NCI-H2081 (cell line): ENCODE results near the gene SIK2.
"Not testable (repeated sequence)": the region's sequence is repeated elsewhere in the genome, so short reads cannot be mapped to it uniquely, and the experiment has no call there.

Experiments
- DNase-seq, 2 experiments: peaks; one replicate each; lab custom pipeline; 2025; lab: John Stamatoyannopoulos, UW

SIK2 gene

DNA sequence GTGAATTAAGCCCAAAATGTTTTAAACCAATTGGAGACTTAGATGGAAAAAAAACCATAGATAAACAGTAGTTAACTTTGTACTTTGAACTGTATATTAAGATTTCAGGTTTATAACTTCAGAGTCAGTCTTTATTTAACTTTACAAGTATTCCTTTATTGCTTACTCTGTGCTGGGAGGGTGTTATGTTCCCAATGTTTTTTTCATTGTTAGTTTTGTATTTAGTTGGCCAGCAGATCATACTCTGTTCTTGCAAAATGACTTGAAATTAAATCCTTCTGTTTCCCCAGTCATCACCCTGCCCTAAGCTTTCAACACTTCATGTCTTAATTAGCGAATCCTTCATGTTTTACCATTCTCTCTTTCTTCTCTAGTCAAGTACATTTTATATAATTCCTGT is 25.3 kb downstream of the SIK2 start:
- no peak for DNase-seq

DNA sequence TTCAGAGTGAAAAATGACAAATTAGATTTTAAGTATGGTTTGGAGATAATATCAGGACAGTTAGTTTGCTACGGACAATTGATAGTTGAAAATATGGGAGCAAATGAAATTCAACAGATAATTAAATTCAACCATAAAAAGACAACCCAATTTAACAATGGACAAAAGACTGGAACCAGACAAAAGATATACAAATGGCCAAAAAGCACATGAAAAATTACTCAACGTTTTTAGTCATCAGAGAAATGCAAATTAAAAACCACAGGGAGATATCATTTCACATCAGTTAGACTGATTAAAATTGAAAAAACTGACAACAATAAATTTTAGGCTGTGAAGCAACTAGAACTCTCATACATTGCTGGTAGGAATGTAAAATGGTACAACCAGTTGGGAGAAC is 27.2 kb downstream of the SIK2 start:
- no peak for DNase-seq

DNA sequence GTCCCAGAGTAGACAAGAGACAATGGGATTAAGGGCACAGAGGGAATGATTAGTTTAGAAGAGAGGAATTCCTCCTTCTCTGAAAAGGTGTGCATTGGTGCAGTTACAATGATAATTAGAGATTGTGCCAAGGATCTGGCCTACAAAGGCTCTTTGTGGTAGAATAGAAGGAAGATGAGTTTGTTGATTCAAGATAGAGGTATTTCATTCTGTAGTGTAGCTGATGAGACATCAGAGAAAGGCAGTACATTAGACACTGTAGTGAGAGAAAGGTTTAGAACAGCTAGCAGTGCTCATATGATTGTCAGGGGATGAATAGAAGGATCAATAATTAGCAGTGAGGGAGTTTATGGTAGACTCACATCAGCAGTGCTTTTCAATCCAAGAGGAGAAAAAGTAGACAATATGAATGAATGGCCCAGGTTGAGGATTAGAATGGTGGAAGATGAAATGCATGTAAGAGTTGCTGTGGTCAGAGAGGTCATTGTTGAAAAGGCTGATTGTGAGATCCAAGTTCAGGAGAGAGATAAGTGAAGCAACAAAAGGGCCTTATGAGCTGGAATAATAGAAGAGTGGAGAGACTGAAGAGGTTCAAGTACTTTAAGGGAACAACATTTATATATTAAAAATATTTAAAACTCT is 28.9 kb downstream of the SIK2 start:
- DNase-seq, result no peak

DNA sequence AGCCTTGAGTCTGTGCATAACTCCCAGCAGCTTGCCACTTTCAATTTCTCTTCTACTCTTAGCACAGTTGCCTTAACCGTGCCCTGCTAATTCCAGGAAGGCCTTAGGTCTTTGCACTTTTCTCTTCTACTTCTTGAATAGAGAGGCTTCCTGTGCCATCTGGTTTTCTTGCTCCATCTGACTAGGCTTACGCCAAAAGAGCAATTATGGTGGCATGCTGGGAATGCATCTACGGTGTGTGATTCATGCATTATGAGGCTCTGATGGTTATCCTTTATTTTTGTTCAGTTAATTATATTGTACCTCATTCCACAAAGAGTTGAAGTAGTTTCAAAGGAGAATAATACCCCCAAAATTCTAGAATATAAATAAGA is 29.4 kb downstream of the SIK2 start:
- DNase-seq, result no peak

DNA sequence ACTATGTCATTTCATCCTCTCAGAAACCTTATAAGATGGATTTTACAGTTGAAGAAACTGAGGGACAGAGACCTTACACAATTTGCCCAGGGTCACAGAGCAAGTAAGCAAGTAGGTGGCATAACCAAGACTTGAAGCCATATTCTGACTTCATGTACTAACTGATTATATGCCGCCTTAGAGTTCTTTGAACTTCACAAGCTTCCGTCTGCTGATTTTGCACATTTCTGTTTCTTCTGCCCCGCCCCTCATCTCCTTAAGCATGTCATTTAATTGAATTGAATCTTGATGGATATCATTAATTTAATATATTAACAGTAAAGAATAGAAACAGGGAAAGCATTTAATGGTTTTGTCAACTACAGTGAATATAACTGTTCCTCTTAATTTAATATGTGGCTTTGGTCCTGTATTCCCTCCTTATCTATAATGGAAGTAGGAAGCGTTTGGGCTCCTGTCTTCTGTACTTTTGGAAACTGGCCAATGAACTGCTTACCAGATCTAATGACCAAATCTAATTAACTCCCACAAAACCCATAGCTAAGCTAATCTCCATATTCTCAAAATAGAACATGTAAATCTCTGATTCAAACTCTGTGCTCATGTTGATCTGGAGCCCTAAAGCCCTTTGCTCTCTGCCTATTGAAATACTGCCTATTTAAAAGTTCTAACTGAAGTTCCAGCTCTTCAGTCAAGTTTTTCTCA is 30.4 kb downstream of the SIK2 start:
- DNase-seq, result no peak

DNA sequence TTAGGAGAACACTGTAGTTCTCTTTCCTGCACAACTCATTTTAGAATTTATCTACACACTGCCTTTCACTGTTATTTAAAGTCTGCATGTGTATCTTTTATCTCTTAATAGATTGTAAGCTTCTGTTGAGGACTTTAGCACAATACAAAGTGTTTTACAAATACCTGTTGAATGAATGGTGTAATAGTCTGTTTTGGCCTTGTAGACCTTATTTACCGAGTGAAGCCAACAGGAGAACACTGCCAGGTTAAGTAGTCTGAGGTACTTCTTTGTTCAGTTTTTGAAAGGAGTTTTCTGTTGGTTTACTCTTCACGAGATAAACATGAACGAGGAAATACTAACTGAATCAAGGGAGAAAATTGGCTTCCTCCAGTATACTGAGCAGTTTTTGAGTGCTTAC is 31.0 kb downstream of the SIK2 start:
- DNase-seq, result no peak

DNA sequence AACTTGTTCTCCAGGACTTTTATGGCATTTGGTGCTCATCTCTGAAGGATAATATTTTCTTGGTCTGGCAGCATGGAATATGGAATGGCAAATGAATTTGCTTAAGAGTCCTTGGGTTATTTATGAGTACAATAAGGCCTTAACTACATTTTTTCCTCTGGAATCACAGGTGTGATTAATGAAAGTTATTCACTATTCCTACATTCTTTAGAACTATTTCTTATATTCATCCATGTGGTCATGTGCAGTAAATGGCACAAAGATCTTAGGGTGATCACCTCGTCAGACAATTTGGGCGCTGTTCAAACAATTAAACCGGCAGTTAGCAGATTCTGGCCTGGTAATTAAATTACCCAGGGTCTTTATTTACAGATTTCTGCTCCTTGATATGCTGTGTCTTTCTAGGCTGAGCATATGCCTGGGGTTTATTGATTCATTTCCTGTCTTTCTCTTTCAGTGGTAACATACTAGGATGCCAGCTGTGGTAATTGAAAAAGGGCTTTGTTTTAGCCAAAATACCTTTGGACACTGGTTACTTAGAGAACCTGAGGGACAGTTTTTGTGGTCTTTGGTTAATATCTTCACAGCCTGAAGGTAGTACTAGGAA is 31.6 kb downstream of the SIK2 start:
- DNase-seq, result peak in 1 of 2 experiments; percentile 18

DNA sequence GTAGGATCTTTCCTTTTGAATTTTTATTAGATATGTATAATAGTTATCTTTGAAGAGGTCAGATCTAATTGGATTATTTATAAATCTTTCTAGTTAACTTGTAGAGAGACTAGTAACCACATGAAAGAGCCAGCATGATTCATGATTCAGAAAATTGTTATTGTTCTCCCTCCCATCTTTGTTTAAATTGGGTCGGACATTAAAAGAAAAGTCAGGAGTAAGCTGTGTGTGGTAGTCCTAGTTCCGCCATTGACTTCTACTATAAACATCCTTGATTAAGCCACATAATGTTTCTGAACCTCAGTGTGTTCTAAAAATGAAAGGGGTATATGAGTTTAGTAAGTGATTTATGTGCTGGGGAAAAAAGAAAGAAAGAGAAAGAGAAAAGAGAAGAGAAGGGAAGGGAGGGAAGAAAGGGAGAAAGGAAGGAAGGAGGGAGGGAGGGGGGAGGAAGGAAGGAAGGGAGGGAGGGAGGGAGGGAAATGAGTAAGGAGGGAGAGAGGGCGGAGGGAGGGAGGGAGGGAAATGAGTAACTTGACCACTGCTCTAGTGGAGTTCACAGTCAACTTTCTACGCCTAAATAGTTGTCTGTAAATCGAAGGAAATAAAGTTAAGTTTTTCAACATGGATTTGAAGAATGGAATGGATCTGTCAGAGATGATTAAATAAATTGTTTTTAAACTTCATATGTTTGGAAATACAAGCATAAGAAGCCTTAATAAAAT is 32.9 kb downstream of the SIK2 start:
- DNase-seq, result no peak

DNA sequence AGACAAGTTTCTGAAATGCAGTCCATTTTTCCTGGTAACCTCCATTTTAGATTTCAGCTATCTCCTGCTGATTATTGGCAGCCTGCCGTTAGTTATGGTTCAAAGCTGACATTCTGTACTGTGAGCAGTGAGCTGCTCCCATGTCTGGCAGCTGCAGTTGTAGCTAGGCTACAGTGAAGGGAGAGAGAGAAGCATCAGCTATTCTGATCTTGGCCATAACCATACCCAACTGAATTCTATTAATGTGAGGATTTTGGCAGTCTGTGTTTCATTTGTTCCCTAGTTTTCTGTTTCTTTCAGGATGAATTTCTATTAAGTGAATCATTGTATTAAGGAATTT is 33.4 kb downstream of the SIK2 start:
- peak; percentile 59 to 80 for DNase-seq

DNA sequence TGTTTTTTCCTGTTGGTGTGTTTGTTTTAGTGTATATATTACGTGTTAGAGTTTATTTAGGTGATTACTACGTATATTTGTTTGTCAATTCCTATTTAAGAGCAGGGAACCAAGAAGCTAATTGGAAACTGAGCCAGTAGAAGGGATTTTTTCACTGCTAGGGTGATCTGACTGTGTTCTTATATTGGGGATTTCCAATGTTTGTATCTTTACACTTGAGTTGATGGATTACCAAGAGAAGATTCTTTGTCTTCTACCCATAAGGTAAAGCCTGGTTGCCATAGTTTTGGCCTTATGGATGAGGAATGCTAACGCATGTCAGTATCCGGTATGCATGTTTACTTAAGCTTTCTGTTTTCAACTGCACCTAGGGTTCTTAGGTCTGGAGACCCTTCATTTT is 35.6 kb downstream of the SIK2 start:
- DNase-seq, result no peak

DNA sequence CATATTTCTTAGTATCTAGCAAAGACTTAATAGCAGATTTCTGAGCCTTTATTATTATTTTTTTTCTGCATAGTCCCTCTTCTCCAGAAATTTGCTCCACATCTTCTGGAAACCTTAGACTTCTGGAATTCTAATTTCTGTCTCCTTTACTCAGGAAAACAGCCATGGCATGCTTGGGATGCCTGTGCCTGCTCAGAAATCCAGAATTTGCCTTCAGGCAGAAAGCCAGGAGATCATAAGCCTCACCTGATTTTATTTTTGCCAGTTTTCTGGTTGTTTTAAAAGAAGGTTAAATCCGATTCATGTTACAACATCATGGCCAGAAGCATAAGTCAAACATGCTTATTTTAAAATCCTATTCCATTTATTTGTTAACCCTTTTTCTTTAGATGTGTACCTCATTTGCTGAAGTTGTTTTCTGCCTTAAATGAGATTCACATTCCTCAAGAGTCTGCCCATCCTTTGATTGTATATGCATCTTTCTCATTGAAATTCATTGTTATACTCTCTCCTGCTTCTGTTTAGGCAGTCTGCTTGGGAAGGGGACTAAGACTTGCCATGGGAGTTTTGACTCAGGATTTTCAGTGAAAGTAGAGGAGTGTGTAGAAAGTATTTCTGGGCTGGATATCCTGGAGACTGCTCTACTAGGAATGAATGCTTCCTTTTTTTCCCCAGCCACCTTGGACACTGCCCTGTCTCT is 37.1 kb downstream of the SIK2 start:
- DNase-seq, result no peak

DNA sequence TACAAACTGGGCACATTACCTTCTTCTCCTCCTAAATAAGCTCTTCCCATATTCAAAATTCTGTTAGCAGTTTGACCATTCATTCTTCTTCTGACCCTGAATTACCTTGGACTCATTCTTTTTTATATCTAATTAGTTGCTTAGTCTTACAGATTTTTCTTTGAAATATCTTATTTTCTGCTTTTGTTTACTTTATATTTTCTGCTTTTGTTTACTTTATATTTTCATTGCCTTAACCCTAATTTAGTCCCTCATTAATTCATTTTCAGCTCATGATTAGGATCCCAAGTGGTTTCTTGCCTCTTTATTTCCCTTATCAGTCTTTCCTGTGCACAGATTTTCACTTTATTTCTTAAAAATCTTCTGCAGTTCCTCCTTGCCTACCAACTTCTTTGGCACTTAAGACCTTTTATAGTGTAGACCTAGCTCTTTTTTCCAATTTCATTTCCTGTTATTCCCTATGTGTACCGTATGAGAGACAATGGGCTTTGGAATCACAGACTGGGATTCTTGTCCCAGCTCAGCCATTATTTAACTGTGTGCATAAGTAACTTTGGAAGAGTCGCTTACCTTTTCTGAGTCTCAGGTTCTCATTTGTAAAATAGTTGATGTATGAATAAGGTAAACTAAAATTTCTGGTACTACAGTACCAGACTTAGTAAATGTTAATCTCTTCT is 39.2 kb downstream of the SIK2 start:
- no peak for DNase-seq

DNA sequence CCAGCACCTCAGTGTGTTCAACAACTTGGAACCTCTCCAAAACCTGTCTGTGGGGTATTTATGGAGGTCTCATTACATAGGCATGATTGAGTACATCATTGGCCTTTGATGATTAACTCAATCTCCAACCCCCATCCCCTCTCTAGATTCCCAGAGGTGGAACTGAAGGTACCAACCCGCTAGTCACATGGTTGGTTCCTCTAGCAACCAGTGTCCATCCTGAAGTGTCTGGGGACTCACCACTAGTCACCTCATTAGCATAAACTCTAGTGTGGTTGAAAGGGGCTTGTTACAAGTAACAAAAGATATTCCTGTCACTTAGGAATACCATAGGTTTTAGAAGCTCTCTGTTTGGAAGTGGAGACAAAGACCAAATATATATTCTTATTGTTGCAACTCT is 40.3 kb downstream of the SIK2 start:
- no peak for DNase-seq

DNA sequence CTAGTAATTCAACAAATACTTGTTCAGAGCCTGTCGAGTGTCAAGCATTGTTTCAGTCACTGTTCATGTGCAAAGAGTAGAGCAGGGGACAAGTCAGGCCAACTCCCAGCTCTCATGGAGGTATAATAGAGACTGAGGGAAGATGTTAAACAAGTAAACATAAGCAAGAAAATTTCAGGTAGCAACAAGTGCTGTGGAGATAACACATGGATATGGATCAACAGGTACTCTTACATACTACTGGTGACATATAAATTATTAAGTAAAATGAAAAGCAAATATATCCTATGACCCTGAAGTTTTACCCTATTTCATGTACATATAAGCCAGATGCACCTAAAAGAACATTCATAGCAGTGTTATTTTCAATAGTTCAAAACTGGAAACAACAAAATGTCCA is 42.7 kb downstream of the SIK2 start:
- DNase-seq, result no peak

DNA sequence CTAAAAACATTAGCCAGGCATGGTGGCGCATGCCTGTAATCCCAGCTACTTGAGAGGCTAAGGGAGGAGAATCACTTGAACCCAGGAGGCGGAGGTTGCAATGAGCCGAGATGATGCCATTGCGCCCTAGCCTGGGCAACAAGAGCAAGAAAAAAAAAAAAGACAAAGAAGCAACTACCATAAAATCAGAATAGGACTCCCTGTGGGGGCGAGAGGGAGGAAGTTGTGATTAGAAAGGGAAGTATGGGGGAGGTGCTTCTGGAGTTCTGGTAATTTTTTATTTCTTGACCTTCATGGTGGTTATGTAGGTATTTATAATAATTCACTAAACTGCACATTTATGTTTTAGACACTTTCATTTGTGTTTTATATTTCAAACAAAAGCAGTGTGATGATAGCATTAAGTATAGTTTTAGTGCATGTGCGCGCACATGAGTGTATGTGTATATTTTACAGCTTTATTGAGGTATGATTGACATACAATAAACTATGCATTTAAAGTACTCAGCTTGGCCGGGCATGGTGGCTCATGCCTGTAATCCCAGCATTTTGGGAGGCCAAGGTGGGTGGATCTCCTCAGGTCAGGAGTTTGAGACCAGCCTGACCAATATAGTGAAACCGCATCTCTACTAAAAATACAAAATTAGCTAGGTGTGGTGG is 43.5 kb downstream of the SIK2 start:
- no peak for DNase-seq

DNA sequence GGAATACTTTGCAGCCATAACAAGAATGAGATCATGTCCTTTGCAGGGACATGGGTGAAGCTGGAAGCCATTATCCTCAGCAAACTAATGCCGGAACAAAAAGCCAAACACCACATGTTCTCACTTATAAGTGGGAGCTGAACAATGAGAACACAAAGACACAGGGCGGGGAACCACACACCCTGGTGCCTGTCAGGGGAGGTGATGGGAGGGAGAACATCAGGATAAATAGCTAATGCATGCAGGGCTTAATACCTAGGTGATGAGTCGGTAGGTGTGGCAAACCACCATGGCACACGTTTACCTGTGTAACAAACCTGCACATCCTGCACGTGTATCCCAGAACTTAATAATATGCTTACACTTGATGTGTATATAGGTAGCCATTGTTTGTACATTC is 49.1 kb downstream of the SIK2 start:
- DNase-seq, result peak; percentile 28 to 53

DNA sequence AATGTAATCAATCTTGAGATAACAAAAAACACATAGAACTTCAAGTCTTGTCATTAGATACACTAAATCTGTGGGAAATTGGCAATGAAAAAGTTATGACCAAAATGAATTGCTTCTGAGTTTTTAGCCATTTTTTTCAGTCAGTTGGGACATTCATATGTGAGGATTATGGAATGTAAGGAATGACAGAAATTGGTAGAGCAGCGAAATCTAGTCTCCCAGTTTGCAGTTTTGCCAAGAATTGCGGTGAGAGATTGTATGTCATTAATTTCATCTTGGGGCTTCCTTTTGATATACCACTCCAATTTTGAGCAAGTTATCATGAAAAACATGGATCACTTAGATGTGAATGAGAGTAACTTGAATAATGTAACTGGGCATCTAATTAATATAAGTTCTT is 49.9 kb downstream of the SIK2 start:
- no peak for DNase-seq

DNA sequence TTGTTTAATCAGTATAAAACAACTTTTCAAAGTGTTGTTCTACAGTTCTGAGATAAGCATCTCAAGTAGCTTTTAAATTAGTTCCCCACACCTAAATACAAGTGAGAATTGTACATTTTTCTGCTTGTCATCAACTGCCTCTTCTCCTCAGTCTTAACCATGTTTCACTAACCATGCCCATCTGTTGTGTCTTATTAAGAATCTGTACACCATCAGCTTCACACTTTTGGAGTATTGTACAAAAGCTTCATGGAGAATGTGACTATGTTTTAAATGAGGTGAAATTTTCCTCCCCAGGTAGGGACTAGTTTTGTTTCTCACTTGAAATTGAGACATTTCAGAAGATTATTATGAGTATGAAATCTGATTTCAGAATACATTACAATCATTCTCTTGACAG is 52.4 kb downstream of the SIK2 start:
- DNase-seq, result no peak

DNA sequence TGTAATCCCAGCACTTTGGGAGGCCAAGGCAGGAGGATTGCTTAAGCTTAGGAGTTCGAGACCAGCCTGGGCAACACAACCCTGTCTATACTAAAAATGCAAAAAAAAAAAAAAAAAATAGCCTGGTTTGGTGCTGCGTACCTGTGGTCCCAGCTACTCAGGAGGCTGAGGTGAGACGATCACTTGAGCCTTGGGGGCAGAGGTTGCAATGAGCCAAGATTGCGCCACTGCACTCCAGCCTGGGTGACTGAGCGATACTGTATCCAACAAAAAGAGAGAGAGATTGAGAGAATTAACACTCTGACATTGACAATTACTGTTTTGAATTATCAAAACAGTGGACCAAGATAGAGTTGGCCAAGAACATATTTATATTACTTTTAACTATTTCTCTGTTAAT is 53.7 kb downstream of the SIK2 start:
- DNase-seq, result no peak

DNA sequence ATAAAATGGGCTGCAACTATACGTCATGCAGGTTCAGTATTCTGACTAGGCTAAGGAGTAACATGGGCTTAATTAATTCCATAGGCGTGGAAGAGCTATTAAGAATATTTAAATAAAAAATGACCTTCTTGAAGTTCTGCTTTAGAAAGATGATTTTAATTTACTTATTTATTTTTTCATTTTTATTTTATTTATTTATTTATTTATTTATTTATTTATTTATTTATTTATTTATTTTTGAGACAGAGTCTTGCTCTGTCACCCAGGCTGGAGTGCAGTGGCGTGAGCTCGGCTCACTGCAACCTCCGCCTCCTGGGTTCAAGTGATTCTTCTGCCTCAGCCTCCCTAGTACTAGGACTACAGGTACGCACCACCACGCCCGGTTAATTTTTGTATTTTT is 55.7 kb downstream of the SIK2 start:
- DNase-seq, result not testable (repeated sequence)

DNA sequence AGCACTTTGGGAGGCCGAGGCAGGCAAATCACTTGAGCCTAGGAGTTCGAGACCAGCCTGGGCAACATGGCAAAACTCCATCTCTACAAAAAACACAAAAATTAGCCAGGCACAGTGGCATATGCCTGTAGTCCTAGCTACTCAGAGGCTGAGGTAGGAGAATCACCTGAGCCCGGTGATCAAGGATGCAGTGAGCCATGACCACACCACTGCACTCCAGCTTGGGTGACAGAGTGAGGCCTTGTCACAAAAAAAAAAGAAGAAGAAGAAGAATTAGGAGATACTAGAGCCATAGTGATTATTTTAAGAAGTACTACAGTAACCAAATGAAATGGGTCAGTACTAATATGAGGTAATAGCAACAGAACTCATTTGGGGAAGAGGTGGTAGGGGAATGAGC is 56.2 kb downstream of the SIK2 start:
- not testable (repeated sequence) for DNase-seq
